Neural cell (in vitro differentiated cells): Measurements from ENCODE around the gene SIK3. TPM values are rescaled to one million over a fixed set of nuclear protein-coding genes. Genes with fewer than 3 reads are reported as not detected.

Experiments
- H2AFZ ChIP-seq: fragments of 200-600, 300-800 bp; sonication (generic), shearing (Covaris generic); 2 replicates; pipeline ENCODE4 v1.6.0; 2014; ENCODE audit warnings: low read depth, mild to moderate bottlenecking, antibody characterized with exemption, low read length, moderate library complexity
- H3F3A ChIP-seq: fragments of 200-600 bp; shearing (Covaris generic); 2 replicates; pipeline ENCODE4 v1.6.1; 2016; ENCODE audit warnings: mild to moderate bottlenecking, moderate library complexity, mixed read lengths, antibody characterized with exemption, low read length; ENCODE audit not compliant: insufficient read depth, poor library complexity, severe bottlenecking
- H3K27ac ChIP-seq: fragments of 200-600, 300-800 bp; sonication (generic), shearing (Covaris generic); 2 replicates; pipeline ENCODE4 v1.5.1; 2014; ENCODE audit warnings: mild to moderate bottlenecking, low read length, moderate library complexity
- H3K27me3 ChIP-seq: fragments of 300-800, 200-600 bp; sonication (generic), shearing (Covaris generic); 2 replicates; pipeline ENCODE4 v1.6.0; 2014; ENCODE audit warnings: mild to moderate bottlenecking, low read depth, low read length, moderate library complexity; ENCODE audit not compliant: insufficient read depth
- H3K36me3 ChIP-seq: fragments of 300-800, 200-600 bp; sonication (generic), shearing (Covaris generic); 2 replicates; pipeline ENCODE4 v1.5.1; 2014; ENCODE audit warnings: mild to moderate bottlenecking, antibody characterized with exemption, low read length, moderate library complexity; ENCODE audit not compliant: insufficient read depth
- H3K4me2 ChIP-seq: fragments of 300-800, 200-600 bp; sonication (generic), shearing (Covaris generic); 2 replicates; pipeline ENCODE4 v1.6.0; 2014; ENCODE audit warnings: mild to moderate bottlenecking, low read length
- H3K4me3 ChIP-seq: fragments of 300-800, 200-600 bp; sonication (generic), shearing (Covaris generic); 2 replicates; pipeline ENCODE4 v1.5.1; 2014; ENCODE audit warnings: mild to moderate bottlenecking, low read length, moderate library complexity
- H3K79me2 ChIP-seq: fragments of 200-600 bp; shearing (Covaris generic); replicated peaks from 2 replicates; pipeline ENCODE4 v1.6.0; 2014; ENCODE audit warnings: mild to moderate bottlenecking, low read length, moderate library complexity; ENCODE audit not compliant: insufficient read depth
- H3K9ac ChIP-seq: fragments of 300-800, 200-600 bp; sonication (generic), shearing (Covaris generic); 2 replicates; pipeline ENCODE4 v1.6.1; 2016; ENCODE audit warnings: mild to moderate bottlenecking, low read length, mixed read lengths
- H3K9me2 ChIP-seq: fragments of 200-600 bp; shearing (Covaris generic); 2 replicates; pipeline ENCODE4 v1.6.1; 2016; ENCODE audit warnings: mild to moderate bottlenecking, low read length, mixed read lengths; ENCODE audit not compliant: insufficient read depth
- H3K9me3 ChIP-seq: fragments of 200-600, 300-800 bp; sonication (generic), shearing (Covaris generic); 2 replicates; pipeline ENCODE4 v1.6.1; 2016; ENCODE audit warnings: mild to moderate bottlenecking, mixed run types, low read length, moderate library complexity, mixed read lengths
- H4K20me1 ChIP-seq: fragments of 200-600 bp; shearing (Covaris generic); 2 replicates; pipeline ENCODE4 v1.6.1; 2016; ENCODE audit warnings: mild to moderate bottlenecking, mixed run types; ENCODE audit not compliant: insufficient read depth
- EP300 ChIP-seq: fragments of 450-650 bp; conservative IDR thresholded peaks from 2 replicates; pipeline ENCODE4 v1.6.1; 2014; ENCODE audit warnings: antibody characterized with exemption, mild to moderate bottlenecking, moderate library complexity; ENCODE audit not compliant: poor library complexity, severe bottlenecking
- EZH2 ChIP-seq: fragments of 200-600, 300-800 bp; shearing (Covaris generic), sonication (generic); IDR thresholded peaks from 2 replicates; pipeline ENCODE4 v1.6.1; 2014; ENCODE audit warnings: antibody characterized with exemption, low read length, borderline replicate concordance, mild to moderate bottlenecking; ENCODE audit not compliant: insufficient read depth, poor library complexity, severe bottlenecking
- MXI1 ChIP-seq: fragments of 450-650 bp; conservative IDR thresholded peaks from 2 replicates; pipeline ENCODE4 v1.6.1; 2014; ENCODE audit warnings: antibody characterized with exemption, mild to moderate bottlenecking; ENCODE audit not compliant: poor library complexity, severe bottlenecking
- POLR2AphosphoS5 ChIP-seq: IDR thresholded peaks from 2 replicates; pipeline ENCODE4 v1.6.1; 2012
- RAD21 ChIP-seq: fragments of 450-650 bp; conservative IDR thresholded peaks from 2 replicates; pipeline ENCODE4 v1.6.1; 2014; ENCODE audit warnings: antibody characterized with exemption, mild to moderate bottlenecking, moderate library complexity
- SMC3 ChIP-seq: fragments of 450-650 bp; conservative IDR thresholded peaks from 2 replicates; pipeline ENCODE4 v1.6.1; 2014; ENCODE audit warnings: antibody characterized with exemption, mild to moderate bottlenecking, moderate library complexity; ENCODE audit not compliant: poor library complexity
- TAF1 ChIP-seq: IDR thresholded peaks from 2 replicates; pipeline ENCODE4 v1.6.1; 2012; ENCODE audit warnings: low read depth
- polyA plus RNA-seq: library from polyadenylated mRNA; depleted of rRNA; stranded (reverse); fragments of >200 nt; gene quantifications from 2 replicates; pipeline ENCODE4 v1.2.3, GENCODE V29; 2014
- TF ChIP-seq, protein P1 (sequence below): fragments of 450-650 bp; IDR thresholded peaks from 2 replicates; pipeline ENCODE4 v1.5.1; 2014; ENCODE audit warnings: antibody characterized with exemption, mild to moderate bottlenecking, moderate library complexity; ENCODE audit not compliant: poor library complexity, severe bottlenecking
- TF ChIP-seq, protein P2 (sequence below): IDR thresholded peaks from 2 replicates; pipeline ENCODE4 v1.6.1; 2012; ENCODE audit warnings: borderline replicate concordance

Gene SIK3
- polyA plus RNA-seq, 1 donor from 2014 or later = 11.2 TPM

DNA sequence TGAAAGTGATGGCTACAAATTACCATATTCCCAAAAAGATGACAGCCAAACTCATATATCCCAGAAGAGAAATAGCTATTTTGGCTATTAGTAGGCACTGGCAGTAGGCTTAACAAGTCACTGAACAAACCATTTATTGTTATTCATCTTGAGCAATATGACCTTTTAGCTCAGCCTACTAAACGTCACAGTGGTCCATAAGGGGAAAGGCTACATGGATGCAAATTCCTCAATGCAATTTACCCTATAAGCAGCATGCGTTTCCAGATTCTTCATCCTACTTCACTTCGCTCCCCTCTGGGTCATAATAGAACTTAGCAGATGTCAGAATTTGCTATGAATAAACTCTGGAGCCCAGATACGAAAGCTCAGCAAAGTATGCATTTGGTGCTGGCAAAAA lies 114.0 kb downstream of the SIK3 start:
- no peak overlapping the region for H2AFZ ChIP-seq
- H3K9me3 ChIP-seq = no peaks in the 10 kb centered on the region
- TF ChIP-seq, protein P1, sequence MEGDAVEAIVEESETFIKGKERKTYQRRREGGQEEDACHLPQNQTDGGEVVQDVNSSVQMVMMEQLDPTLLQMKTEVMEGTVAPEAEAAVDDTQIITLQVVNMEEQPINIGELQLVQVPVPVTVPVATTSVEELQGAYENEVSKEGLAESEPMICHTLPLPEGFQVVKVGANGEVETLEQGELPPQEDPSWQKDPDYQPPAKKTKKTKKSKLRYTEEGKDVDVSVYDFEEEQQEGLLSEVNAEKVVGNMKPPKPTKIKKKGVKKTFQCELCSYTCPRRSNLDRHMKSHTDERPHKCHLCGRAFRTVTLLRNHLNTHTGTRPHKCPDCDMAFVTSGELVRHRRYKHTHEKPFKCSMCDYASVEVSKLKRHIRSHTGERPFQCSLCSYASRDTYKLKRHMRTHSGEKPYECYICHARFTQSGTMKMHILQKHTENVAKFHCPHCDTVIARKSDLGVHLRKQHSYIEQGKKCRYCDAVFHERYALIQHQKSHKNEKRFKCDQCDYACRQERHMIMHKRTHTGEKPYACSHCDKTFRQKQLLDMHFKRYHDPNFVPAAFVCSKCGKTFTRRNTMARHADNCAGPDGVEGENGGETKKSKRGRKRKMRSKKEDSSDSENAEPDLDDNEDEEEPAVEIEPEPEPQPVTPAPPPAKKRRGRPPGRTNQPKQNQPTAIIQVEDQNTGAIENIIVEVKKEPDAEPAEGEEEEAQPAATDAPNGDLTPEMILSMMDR = no peak
- TF ChIP-seq MXI1 (no peak), TAF1 (no peak), POLR2AphosphoS5 (no peak), SMC3 (no peak), EP300 (no peak), RAD21 (no peak), EZH2 (no peak)
- TF ChIP-seq, protein P2, sequence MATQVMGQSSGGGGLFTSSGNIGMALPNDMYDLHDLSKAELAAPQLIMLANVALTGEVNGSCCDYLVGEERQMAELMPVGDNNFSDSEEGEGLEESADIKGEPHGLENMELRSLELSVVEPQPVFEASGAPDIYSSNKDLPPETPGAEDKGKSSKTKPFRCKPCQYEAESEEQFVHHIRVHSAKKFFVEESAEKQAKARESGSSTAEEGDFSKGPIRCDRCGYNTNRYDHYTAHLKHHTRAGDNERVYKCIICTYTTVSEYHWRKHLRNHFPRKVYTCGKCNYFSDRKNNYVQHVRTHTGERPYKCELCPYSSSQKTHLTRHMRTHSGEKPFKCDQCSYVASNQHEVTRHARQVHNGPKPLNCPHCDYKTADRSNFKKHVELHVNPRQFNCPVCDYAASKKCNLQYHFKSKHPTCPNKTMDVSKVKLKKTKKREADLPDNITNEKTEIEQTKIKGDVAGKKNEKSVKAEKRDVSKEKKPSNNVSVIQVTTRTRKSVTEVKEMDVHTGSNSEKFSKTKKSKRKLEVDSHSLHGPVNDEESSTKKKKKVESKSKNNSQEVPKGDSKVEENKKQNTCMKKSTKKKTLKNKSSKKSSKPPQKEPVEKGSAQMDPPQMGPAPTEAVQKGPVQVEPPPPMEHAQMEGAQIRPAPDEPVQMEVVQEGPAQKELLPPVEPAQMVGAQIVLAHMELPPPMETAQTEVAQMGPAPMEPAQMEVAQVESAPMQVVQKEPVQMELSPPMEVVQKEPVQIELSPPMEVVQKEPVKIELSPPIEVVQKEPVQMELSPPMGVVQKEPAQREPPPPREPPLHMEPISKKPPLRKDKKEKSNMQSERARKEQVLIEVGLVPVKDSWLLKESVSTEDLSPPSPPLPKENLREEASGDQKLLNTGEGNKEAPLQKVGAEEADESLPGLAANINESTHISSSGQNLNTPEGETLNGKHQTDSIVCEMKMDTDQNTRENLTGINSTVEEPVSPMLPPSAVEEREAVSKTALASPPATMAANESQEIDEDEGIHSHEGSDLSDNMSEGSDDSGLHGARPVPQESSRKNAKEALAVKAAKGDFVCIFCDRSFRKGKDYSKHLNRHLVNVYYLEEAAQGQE = no peak
- no peak overlapping the region for H3K9ac ChIP-seq
- H3K27ac ChIP-seq = no peak overlapping the region
- H3K27me3 ChIP-seq = no peaks in the 10 kb centered on the region
- no peaks in the 10 kb centered on the region for H3K36me3 ChIP-seq
- peaks cover 11% of the 10 kb centered on the region for H3K79me2 ChIP-seq
- no peak overlapping the region for H3K4me2 ChIP-seq
- no peaks in the 10 kb centered on the region for H3F3A ChIP-seq
- no peaks in the 10 kb centered on the region for H3K9me2 ChIP-seq
- no peaks in the 10 kb centered on the region for H4K20me1 ChIP-seq
- H3K4me3 ChIP-seq = no peak overlapping the region

DNA sequence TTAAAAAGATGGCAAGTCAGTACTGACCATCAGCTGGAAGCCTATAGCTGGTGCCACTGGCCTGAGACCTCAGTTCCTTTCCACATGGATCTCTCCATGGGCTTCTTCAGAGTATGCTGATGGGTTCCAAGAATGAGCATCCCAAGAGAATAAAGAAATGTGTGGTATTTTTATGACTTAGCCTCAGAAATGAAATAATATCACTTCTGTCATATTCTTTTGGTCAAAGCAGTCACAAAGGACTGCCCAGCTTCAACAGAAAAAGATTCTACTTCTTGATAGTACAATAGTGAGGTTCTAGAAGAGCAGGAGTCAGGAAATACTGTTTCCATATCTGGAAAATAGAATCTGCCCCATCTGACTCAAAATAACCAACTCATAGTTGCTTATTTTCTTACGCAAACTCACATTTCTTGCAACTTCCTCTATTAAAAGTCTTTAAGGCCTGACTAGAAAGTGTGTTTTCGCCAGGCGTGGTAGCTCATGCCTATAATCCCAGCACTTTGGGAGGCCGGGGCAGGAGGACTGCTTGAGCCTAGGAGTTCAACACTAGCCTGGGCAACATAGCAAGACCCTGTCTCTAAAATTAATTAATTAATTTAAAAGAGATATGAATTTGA lies 116.9 kb downstream of the SIK3 start:
- H4K20me1 ChIP-seq = no peaks in the 10 kb centered on the region
- H2AFZ ChIP-seq = no peak overlapping the region
- H3K4me2 ChIP-seq = no peak overlapping the region
- H3K9me2 ChIP-seq = no peaks in the 10 kb centered on the region
- no peaks in the 10 kb centered on the region for H3K9me3 ChIP-seq
- H3K27me3 ChIP-seq = no peaks in the 10 kb centered on the region
- no peak overlapping the region for H3K9ac ChIP-seq
- no peaks in the 10 kb centered on the region for H3K79me2 ChIP-seq
- no peaks in the 10 kb centered on the region for H3F3A ChIP-seq
- H3K27ac ChIP-seq = no peak overlapping the region
- no peak for TF ChIP-seq TAF1
- TF ChIP-seq, protein P1 = no peak
- no peak for TF ChIP-seq POLR2AphosphoS5
- TF ChIP-seq RAD21 = no peak
- TF ChIP-seq MXI1 = no peak
- TF ChIP-seq, protein P2 = no peak
- no peak for TF ChIP-seq SMC3
- TF ChIP-seq EZH2 = no peak
- no peak for TF ChIP-seq EP300
- H3K4me3 ChIP-seq = no peak overlapping the region
- no peaks in the 10 kb centered on the region for H3K36me3 ChIP-seq
